ENCODE results near the gene DFFB. TPM values are rescaled to one million over a fixed set of nuclear protein-coding genes. Genes with fewer than 3 reads are reported as not detected.
A peak's percentile ranks its signal among the peaks of the same experiment; 100 is the strongest.

DFFB gene
- total and polyA plus RNA-seq, 2 of the 13 experiments (the other 11 are each of a cell fraction or from before 2014, with no cell fraction given), result 4.6 to 9.3 TPM

DNA sequence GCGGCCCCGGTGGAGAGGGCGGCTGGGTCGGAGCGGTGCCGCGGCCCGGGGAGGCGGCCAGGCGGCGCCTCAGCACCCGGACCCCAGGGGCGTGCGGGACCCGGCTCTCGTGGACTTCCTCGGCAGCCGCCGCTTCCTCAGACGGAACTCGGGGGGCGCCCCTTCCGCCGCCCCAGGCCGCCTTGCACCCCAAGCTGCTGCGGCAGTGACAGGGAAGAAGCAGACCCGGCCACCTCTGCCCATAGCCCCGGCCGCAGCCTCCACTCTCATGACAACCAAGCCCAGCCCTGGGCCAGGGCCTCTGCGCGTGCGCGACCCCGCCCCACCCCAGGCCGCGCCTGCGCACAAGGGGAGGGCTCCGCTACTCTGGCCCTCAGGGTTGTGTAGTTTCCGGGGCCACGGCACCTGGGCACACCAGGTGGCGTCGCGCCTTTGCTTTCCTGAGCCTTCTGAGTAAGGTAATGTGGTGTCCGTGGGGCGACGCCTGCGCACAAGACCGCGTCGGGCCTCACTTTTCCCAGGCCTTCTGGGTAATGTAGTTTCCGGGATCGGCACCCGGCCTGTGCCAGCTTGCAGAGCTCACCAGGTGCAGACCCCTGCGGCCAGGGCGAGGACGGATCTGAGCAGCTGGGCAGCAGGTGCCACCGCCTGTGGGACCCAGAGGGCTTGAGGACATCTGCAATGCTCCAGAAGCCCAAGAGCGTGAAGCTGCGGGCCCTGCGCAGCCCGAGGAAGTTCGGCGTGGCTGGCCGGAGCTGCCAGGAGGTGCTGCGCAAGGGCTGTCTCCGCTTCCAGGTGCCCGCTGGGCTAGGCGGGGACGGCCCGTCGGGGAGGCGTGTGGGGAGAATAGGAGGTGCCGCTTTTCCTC, at the start of gene DFFB, which contains the start of gene CEP104 (continued):
- TF ChIP-seq, protein P1, sequence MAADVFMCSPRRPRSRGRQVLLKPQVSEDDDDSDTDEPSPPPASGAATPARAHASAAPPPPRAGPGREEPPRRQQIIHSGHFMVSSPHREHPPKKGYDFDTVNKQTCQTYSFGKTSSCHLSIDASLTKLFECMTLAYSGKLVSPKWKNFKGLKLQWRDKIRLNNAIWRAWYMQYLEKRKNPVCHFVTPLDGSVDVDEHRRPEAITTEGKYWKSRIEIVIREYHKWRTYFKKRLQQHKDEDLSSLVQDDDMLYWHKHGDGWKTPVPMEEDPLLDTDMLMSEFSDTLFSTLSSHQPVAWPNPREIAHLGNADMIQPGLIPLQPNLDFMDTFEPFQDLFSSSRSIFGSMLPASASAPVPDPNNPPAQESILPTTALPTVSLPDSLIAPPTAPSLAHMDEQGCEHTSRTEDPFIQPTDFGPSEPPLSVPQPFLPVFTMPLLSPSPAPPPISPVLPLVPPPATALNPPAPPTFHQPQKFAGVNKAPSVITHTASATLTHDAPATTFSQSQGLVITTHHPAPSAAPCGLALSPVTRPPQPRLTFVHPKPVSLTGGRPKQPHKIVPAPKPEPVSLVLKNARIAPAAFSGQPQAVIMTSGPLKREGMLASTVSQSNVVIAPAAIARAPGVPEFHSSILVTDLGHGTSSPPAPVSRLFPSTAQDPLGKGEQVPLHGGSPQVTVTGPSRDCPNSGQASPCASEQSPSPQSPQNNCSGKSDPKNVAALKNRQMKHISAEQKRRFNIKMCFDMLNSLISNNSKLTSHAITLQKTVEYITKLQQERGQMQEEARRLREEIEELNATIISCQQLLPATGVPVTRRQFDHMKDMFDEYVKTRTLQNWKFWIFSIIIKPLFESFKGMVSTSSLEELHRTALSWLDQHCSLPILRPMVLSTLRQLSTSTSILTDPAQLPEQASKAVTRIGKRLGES (CRISPR knock-in tag; IDR thresholded peaks at IDR 0.05; ENCODE audit: borderline replicate concordance), result 0 out of 2 replicates have a peak, but pooled peaks have one; percentile 36
- TF ChIP-seq, protein P2, sequence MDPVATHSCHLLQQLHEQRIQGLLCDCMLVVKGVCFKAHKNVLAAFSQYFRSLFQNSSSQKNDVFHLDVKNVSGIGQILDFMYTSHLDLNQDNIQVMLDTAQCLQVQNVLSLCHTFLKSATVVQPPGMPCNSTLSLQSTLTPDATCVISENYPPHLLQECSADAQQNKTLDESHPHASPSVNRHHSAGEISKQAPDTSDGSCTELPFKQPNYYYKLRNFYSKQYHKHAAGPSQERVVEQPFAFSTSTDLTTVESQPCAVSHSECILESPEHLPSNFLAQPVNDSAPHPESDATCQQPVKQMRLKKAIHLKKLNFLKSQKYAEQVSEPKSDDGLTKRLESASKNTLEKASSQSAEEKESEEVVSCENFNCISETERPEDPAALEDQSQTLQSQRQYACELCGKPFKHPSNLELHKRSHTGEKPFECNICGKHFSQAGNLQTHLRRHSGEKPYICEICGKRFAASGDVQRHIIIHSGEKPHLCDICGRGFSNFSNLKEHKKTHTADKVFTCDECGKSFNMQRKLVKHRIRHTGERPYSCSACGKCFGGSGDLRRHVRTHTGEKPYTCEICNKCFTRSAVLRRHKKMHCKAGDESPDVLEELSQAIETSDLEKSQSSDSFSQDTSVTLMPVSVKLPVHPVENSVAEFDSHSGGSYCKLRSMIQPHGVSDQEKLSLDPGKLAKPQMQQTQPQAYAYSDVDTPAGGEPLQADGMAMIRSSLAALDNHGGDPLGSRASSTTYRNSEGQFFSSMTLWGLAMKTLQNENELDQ (CRISPR knock-in tag; IDR thresholded peaks at IDR 0.05; ENCODE audit: borderline replicate concordance), result no peak
- TF ChIP-seq THAP11 (CRISPR knock-in tag; IDR thresholded peaks at IDR 0.05) (peak; percentile 100), MED1 (CRISPR knock-in tag; IDR thresholded peaks at IDR 0.05) (peak; percentile 55), ZNF879 (CRISPR knock-in tag; IDR thresholded peaks at IDR 0.05) (0 out of 2 replicates have a peak, but pooled peaks have one; percentile 35), ELF1 (CRISPR knock-in tag; IDR thresholded peaks at IDR 0.05) (peak; percentile 91), TP53 (CRISPR knock-in tag; conservative IDR thresholded peaks at IDR 0.05) (0 out of 2 replicates have a peak, but pooled peaks have one; percentile 73), ZNF564 (CRISPR knock-in tag; IDR thresholded peaks at IDR 0.05) (0 out of 2 replicates have a peak, but pooled peaks have one; percentile 50), SSRP1 (CRISPR knock-in tag; IDR thresholded peaks at IDR 0.05) (0 out of 2 replicates have a peak, but pooled peaks have one; percentile 33), TOPORS (CRISPR knock-in tag; IDR thresholded peaks at IDR 0.05) (no peak), GABPB1 (CRISPR knock-in tag; IDR thresholded peaks at IDR 0.05) (peak; percentile 93)
- TF ChIP-seq, protein P3, sequence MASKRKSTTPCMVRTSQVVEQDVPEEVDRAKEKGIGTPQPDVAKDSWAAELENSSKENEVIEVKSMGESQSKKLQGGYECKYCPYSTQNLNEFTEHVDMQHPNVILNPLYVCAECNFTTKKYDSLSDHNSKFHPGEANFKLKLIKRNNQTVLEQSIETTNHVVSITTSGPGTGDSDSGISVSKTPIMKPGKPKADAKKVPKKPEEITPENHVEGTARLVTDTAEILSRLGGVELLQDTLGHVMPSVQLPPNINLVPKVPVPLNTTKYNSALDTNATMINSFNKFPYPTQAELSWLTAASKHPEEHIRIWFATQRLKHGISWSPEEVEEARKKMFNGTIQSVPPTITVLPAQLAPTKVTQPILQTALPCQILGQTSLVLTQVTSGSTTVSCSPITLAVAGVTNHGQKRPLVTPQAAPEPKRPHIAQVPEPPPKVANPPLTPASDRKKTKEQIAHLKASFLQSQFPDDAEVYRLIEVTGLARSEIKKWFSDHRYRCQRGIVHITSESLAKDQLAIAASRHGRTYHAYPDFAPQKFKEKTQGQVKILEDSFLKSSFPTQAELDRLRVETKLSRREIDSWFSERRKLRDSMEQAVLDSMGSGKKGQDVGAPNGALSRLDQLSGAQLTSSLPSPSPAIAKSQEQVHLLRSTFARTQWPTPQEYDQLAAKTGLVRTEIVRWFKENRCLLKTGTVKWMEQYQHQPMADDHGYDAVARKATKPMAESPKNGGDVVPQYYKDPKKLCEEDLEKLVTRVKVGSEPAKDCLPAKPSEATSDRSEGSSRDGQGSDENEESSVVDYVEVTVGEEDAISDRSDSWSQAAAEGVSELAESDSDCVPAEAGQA (IDR thresholded peaks at IDR 0.05; ENCODE audit: low read depth), result peak; percentile 64
- TF ChIP-seq, protein P3 (CRISPR knock-in tag; IDR thresholded peaks at IDR 0.05; ENCODE audit: borderline replicate concordance), result peak; percentile 34; the same call in 1 of the 2 replicates
- TF ChIP-seq, protein P4, sequence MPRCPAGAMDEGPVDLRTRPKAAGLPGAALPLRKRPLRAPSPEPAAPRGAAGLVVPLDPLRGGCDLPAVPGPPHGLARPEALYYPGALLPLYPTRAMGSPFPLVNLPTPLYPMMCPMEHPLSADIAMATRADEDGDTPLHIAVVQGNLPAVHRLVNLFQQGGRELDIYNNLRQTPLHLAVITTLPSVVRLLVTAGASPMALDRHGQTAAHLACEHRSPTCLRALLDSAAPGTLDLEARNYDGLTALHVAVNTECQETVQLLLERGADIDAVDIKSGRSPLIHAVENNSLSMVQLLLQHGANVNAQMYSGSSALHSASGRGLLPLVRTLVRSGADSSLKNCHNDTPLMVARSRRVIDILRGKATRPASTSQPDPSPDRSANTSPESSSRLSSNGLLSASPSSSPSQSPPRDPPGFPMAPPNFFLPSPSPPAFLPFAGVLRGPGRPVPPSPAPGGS (CRISPR knock-in tag; IDR thresholded peaks at IDR 0.05), result no peak; the same call in 1 of the 2 replicates

All from HepG2 (cell line).